Measurements from ENCODE around the gene TGIF1.

TGIF1 gene

DNA sequence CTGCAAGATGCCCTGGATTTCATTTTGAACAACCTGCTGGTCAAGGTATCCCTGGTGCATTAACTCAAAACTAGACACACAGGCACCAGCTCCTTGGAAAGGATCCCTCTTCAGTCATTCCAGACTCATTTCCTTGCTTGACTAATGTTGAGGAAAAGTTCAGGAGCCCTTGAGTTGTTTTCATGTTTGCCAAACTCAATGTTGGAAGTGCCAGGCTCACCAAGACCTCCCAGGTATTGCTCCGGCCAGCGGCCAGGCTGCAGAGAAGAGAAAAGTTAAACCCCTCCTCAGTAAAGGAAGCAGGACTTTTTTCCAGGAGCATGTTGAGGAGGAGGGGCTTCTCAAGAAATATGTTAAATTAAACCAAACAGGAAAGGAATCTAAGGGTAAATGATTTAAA is 42.7 kb downstream of the TGIF1 start:
- H3K4me1 ChIP-seq, result no peaks in the 10 kb centered on the region
- H2AFZ ChIP-seq, result no peak overlapping the region
- no peaks in the 10 kb centered on the region for H3K27me3 ChIP-seq (ENCODE audit: control insufficient read depth, insufficient read depth, low read length)
- H3K9me3 ChIP-seq (ENCODE audit: control insufficient read depth, low read length), result no peaks in the 10 kb centered on the region
- H3K4me2 ChIP-seq (ENCODE audit: low read length), result no peak overlapping the region
- TF ChIP-seq, protein P1, sequence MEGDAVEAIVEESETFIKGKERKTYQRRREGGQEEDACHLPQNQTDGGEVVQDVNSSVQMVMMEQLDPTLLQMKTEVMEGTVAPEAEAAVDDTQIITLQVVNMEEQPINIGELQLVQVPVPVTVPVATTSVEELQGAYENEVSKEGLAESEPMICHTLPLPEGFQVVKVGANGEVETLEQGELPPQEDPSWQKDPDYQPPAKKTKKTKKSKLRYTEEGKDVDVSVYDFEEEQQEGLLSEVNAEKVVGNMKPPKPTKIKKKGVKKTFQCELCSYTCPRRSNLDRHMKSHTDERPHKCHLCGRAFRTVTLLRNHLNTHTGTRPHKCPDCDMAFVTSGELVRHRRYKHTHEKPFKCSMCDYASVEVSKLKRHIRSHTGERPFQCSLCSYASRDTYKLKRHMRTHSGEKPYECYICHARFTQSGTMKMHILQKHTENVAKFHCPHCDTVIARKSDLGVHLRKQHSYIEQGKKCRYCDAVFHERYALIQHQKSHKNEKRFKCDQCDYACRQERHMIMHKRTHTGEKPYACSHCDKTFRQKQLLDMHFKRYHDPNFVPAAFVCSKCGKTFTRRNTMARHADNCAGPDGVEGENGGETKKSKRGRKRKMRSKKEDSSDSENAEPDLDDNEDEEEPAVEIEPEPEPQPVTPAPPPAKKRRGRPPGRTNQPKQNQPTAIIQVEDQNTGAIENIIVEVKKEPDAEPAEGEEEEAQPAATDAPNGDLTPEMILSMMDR (IDR thresholded peaks at IDR 0.05), result no peak
- no peaks in the 10 kb centered on the region for H3K79me2 ChIP-seq
- H3K27ac ChIP-seq, result no peak overlapping the region
- no peak overlapping the region for H3K9ac ChIP-seq
- H3K36me3 ChIP-seq (ENCODE audit: control insufficient read depth, insufficient read depth, low read length), result no peaks in the 10 kb centered on the region
- H3K4me3 ChIP-seq (ENCODE audit: low read depth, low read length), result no peak overlapping the region

DNA sequence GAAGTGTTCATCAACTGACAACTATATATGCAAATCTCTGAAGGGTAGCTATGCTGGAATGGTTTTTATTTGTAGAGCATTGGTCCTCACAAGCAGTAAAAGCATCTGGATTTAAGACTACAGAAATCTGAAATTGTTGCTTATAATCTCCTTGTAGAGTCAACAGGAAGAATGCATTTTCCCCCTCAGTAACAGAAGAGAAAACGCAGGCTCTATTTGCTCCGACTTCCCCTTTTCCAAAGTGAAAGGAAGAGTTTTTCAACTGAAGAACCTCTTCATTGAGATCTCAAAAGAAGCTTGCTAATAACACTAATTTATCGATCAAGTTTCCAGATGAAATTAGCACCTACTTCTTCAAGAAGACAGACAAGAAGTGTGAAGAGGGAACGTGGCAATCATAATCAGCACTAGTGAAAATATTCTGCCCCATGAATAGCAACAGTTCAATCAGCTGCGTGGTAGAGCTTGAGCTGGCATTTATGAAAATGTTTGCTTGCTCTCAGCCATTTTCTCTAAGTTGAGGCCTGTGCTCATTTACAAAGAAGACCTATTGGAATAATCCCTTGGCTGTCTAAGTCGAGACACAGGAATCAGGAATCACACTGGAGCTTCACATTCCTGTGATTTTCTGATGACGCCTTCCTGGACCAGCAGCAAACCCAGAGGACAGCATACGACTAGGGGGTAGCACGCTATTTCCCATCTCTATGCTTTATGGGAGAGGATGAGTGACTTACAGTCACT is 43.7 kb downstream of the TGIF1 start:
- Histone ChIP-seq H3K36me3 (ENCODE audit: control insufficient read depth, insufficient read depth, low read length) (no peaks in the 10 kb centered on the region), H3K4me1 (no peaks in the 10 kb centered on the region), H3K9ac (no peak overlapping the region), H3K79me2 (no peaks in the 10 kb centered on the region), H3K27me3 (ENCODE audit: control insufficient read depth, insufficient read depth, low read length) (peaks cover 2% of the 10 kb centered on the region), H3K27ac (no peak overlapping the region), H3K9me3 (ENCODE audit: control insufficient read depth, low read length) (no peaks in the 10 kb centered on the region), H2AFZ (no peak overlapping the region), H3K4me3 (ENCODE audit: low read depth, low read length) (no peak overlapping the region), H3K4me2 (ENCODE audit: low read length) (no peak overlapping the region)
- TF ChIP-seq, protein P1 (IDR thresholded peaks at IDR 0.05), result no peak

DNA sequence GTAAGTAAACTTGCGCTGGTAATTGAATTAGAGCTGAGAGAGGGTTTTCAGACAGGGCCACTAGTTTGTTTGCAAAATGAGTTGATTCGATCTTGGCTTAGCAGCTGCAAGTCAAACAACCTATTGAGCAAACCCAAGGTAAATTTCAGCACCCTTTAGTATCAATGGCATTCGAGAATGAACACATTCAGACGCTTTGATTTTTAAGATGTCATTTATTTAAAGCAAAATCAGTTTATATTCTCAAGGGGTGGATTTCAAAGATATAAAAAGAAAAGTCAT is 44.2 kb downstream of the TGIF1 start:
- Histone ChIP-seq H3K4me1 (no peaks in the 10 kb centered on the region), H3K4me3 (ENCODE audit: low read depth, low read length) (no peak overlapping the region), H3K79me2 (no peaks in the 10 kb centered on the region), H3K36me3 (ENCODE audit: control insufficient read depth, insufficient read depth, low read length) (no peaks in the 10 kb centered on the region), H3K27me3 (ENCODE audit: control insufficient read depth, insufficient read depth, low read length) (peaks cover 3% of the 10 kb centered on the region), H3K9me3 (ENCODE audit: control insufficient read depth, low read length) (no peaks in the 10 kb centered on the region), H3K9ac (no peak overlapping the region), H2AFZ (no peak overlapping the region), H3K4me2 (ENCODE audit: low read length) (no peak overlapping the region), H3K27ac (no peak overlapping the region)
- TF ChIP-seq, protein P1 (IDR thresholded peaks at IDR 0.05), result no peak

DNA sequence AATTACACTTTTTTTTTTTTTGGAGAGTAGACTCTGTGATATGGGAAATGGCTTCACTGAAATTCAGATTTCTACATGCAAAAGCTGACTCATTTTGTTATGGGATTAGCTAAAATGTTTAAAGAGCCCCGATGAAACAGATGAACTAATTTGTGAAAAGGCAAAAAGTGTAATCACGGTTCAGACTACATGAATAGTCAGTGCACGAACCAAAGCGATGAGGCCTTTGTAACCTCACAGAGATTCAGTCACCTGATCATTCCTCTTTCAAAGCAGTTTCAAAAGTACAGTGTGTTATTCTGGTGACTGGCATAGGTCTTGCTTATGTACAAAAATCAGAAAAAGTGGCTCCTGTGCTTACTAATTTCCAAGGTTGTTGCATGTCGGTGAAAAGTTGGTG is 44.6 kb downstream of the TGIF1 start:
- Histone ChIP-seq H3K9me3 (ENCODE audit: control insufficient read depth, low read length) (no peaks in the 10 kb centered on the region), H3K27ac (no peak overlapping the region), H3K4me1 (no peaks in the 10 kb centered on the region), H3K4me3 (ENCODE audit: low read depth, low read length) (no peak overlapping the region), H2AFZ (no peak overlapping the region), H3K27me3 (ENCODE audit: control insufficient read depth, insufficient read depth, low read length) (peaks cover 3% of the 10 kb centered on the region), H3K9ac (no peak overlapping the region), H3K79me2 (no peaks in the 10 kb centered on the region), H3K4me2 (ENCODE audit: low read length) (no peak overlapping the region), H3K36me3 (ENCODE audit: control insufficient read depth, insufficient read depth, low read length) (no peaks in the 10 kb centered on the region)
- TF ChIP-seq, protein P1 (IDR thresholded peaks at IDR 0.05), result no peak

All from parathyroid adenoma (tissue), 2 donors.